ENCODE data around the gene MRPS12. TPM values are rescaled to one million over a fixed set of nuclear protein-coding genes. Genes with fewer than 3 reads are reported as not detected.
A peak's percentile ranks its signal among the peaks of the same experiment; 100 is the strongest.

MRPS12 gene
- total and polyA plus RNA-seq, 11 donors, result 45.7 to 115 (median 54.4) TPM

GRCh38 chr19:38912600-38913514, 17.9 kb upstream of the MRPS12 start:
- intact Hi-C loops (cut with DNase I), result no loop called here
- ATAC-seq (no peak), DNase-seq (peak in 1 of 5 donors; percentile 51)
- H3K27me3 ChIP-seq, result peaks cover 0 to 16% (median 0%) of the 10 kb centered on the region in 9 donors
- H3K4me1 ChIP-seq, result no peaks in the 10 kb centered on the region
- no peaks in the 10 kb centered on the region for H3K9me3 ChIP-seq
- TF ChIP-seq CTCF (IDR thresholded peaks at IDR 0.05) (no peak), POLR2A (IDR thresholded peaks at IDR 0.05) (no peak)
- no peak overlapping the region for H3K4me3 ChIP-seq
- WGBS, 4 donors, result 74 to 86% (median 80%) methylated on average over 12 of the region's 12 CpGs
- peaks cover 0 to 10% (median 2%) of the 10 kb centered on the region in 9 donors for H3K36me3 ChIP-seq
- no peak overlapping the region for H3K27ac ChIP-seq

- Histone ChIP-seq H3K27ac (no peak overlapping the region), H3K4me1 (no peaks in the 10 kb centered on the region), H3K27me3 (peaks cover 0 to 16% (median 0%) of the 10 kb centered on the region in 9 donors), H3K9me3 (no peaks in the 10 kb centered on the region), H3K4me3 (no peak overlapping the region), H3K36me3 (peaks cover 0 to 3% (median 0%) of the 10 kb centered on the region in 9 donors)
- DNase-seq (peak in 1 of 5 donors; percentile 15), ATAC-seq (no peak)
- no peak for TF ChIP-seq CTCF (IDR thresholded peaks at IDR 0.05)
- 94 to 96% (median 94%) methylated on average over 8 of the region's 8 CpGs for WGBS, 4 donors
- intact Hi-C loops (cut with DNase I), result no loop called here
These were observed 16.8 kb upstream of the MRPS12 start for GRCh38 chr19:38913958-38914357.

- whole genome bisulfite sequencing, 4 donors, result 90 to 92% (median 92%) methylated on average over 24 to 44 of the region's 44 CpGs
- no peak overlapping the region for H3K27ac ChIP-seq
- DNase-seq (peak in 2 of 5 donors; percentile 13 to 19), ATAC-seq (no peak)
- TF ChIP-seq POLR2A (IDR thresholded peaks at IDR 0.05) (no peak), CTCF (IDR thresholded peaks at IDR 0.05) (no peak)
- H3K4me1 ChIP-seq, result no peaks in the 10 kb centered on the region
- no peak overlapping the region for H3K4me3 ChIP-seq
- intact Hi-C loops (cut with DNase I), result no loop called here
- peaks cover 0 to 16% (median 0%) of the 10 kb centered on the region in 9 donors for H3K27me3 ChIP-seq
- peaks cover 0 to 3% (median 0%) of the 10 kb centered on the region in 9 donors for H3K36me3 ChIP-seq
- H3K9me3 ChIP-seq, result no peaks in the 10 kb centered on the region
These were observed 15.1 kb upstream of the MRPS12 start for GRCh38 chr19:38915329-38916321.
